GM23248 (cell line): ENCODE results near the gene AADAC. TPM values are rescaled to one million over a fixed set of nuclear protein-coding genes. Genes with fewer than 3 reads are reported as not detected.
A peak's percentile ranks its signal among the peaks of the same experiment; 100 is the strongest.
"Not testable (repeated sequence)": the region's sequence is repeated elsewhere in the genome, so short reads cannot be mapped to it uniquely, and the experiment has no call there.

Source experiments
- DNase-seq: peaks from one replicate; pipeline ENCODE4 v3.0.0-alpha.2; 2015
- H2AFZ ChIP-seq: fragments of 200-600 bp; sonication (generic); 2 replicates; pipeline ENCODE4 v1.6.1; 2016; ENCODE audit warnings: antibody characterized with exemption
- H3F3A ChIP-seq: fragments of 200-600 bp; sonication (generic); 2 replicates; pipeline ENCODE4 v1.6.1; 2016; ENCODE audit warnings: mild to moderate bottlenecking, antibody characterized with exemption, mixed run types; ENCODE audit not compliant: insufficient read depth
- H3K27ac ChIP-seq: fragments of 200-600 bp; sonication (generic); 2 replicates; pipeline ENCODE4 v1.5.1; 2016; ENCODE audit warnings: mild to moderate bottlenecking
- H3K27me3 ChIP-seq: fragments of 200-600 bp; sonication (generic); replicated peaks from 2 replicates; pipeline ENCODE4 v1.6.1; 2016; ENCODE audit warnings: mild to moderate bottlenecking; ENCODE audit not compliant: insufficient read depth
- H3K36me3 ChIP-seq: fragments of 200-600 bp; sonication (generic); 2 replicates; pipeline ENCODE4 v1.6.1; 2016; ENCODE audit warnings: low read depth, mild to moderate bottlenecking
- H3K4me1 ChIP-seq: fragments of 200-600 bp; sonication (generic); 2 replicates; pipeline ENCODE4 v1.6.1; 2016; ENCODE audit warnings: mild to moderate bottlenecking; ENCODE audit not compliant: insufficient read depth
- H3K4me2 ChIP-seq: fragments of 200-600 bp; sonication (generic); one replicate; pipeline ENCODE4 v1.6.1; 2016; ENCODE audit warnings: mild to moderate bottlenecking; ENCODE audit not compliant: unreplicated experiment
- H3K4me3 ChIP-seq: fragments of 200-600 bp; sonication (generic); 2 replicates; pipeline ENCODE4 v1.5.1; 2016; ENCODE audit warnings: mild to moderate bottlenecking
- H3K79me2 ChIP-seq: fragments of 200-600 bp; sonication (generic); 2 replicates; pipeline ENCODE4 v1.6.1; 2016; ENCODE audit warnings: mild to moderate bottlenecking; ENCODE audit not compliant: insufficient read depth
- H3K9ac ChIP-seq: fragments of 200-600 bp; sonication (generic); 2 replicates; pipeline ENCODE4 v1.6.1; 2016; ENCODE audit warnings: mild to moderate bottlenecking
- H3K9me2 ChIP-seq: fragments of 200-600 bp; sonication (generic); 2 replicates; pipeline ENCODE4 v1.6.1; 2016; ENCODE audit warnings: mixed run types, mild to moderate bottlenecking, moderate library complexity; ENCODE audit not compliant: insufficient read depth
- H3K9me3 ChIP-seq: fragments of 200-600 bp; sonication (generic); one replicate; pipeline ENCODE4 v1.6.1; 2017; ENCODE audit warnings: low read depth
- H4K20me1 ChIP-seq: fragments of 200-600 bp; sonication (generic); 2 replicates; pipeline ENCODE4 v1.6.0; 2016; ENCODE audit not compliant: insufficient read depth
- EZH2 ChIP-seq: fragments of 200-600 bp; sonication (generic); IDR thresholded peaks from 2 replicates; pipeline ENCODE4 v1.6.1; 2018; ENCODE audit warnings: antibody characterized with exemption, mild to moderate bottlenecking; ENCODE audit not compliant: insufficient read depth, poor library complexity, severe bottlenecking
- EZH2phosphoT487 ChIP-seq: fragments of 200-600 bp; sonication (generic); IDR thresholded peaks from 2 replicates; pipeline ENCODE4 v1.6.1; 2018; ENCODE audit warnings: antibody characterized with exemption, moderate library complexity, mild to moderate bottlenecking, low read depth; ENCODE audit not compliant: insufficient read depth
- WGBS, 2 experiments: methylation state at CpG; one replicate each; pipeline ENCODE4 v1.1.6; 2015 to 2017; ENCODE audit warnings: low lambda C conversion rate in 2 of 2, low coverage in 1 of 2; ENCODE audit errors: missing lambda C conversion rate in 2 of 2; 5-methylcytosine and 5-hydroxymethylcytosine counted together
- in situ Hi-C: fragments of 300-500 bp; cut with MboI; formaldehyde crosslinking; loops from 2 replicates; pipeline ENCODE4 v1.15.0; 2020
- polyA plus RNA-seq: library from polyadenylated mRNA; unstranded; fragments of >200 nt; fragmentation: Nextera tagmentation; extraction: Ambion mirVana; gene quantifications from 2 replicates; pipeline ENCODE4 v1.2.1, GENCODE V29; 2016
- total RNA-seq: library from RNA; depleted of rRNA; stranded (reverse); fragments of >200 nt; shearing (Covaris generic); gene quantifications from 2 replicates; pipeline ENCODE4 v1.2.3, GENCODE V29; 2014

The AADAC gene
- total and polyA plus RNA-seq, 2 experiments from 2014 or later, result not detected

GRCh38 chr3:151871639-151872468 is 57.9 kb downstream of the AADAC start:
- Histone ChIP-seq H4K20me1 (no peaks in the 10 kb centered on the region), H3K9me2 (no peaks in the 10 kb centered on the region; the same call in 1 of the 2 replicates), H3K4me2 (no peak overlapping the region), H3K4me3 (no peak overlapping the region), H3K9me3 (no peaks in the 10 kb centered on the region), H3K4me1 (peaks cover under 1% of the 10 kb centered on the region; the same call in 1 of the 2 replicates), H3K27me3 (no peaks in the 10 kb centered on the region), H3K36me3 (no peaks in the 10 kb centered on the region), H3K9ac (no peak overlapping the region), H3F3A (no peaks in the 10 kb centered on the region), H2AFZ (peak overlapping the region; percentile 57; the same call in 1 of the 2 replicates), H3K27ac (no peak overlapping the region), H3K79me2 (no peaks in the 10 kb centered on the region)
- WGBS, 2 experiments, result 80 to 84% methylated on average over 8 of the region's 8 CpGs
- in situ Hi-C loops, result no loop called here
- no peak for DNase-seq
- TF ChIP-seq EZH2 (no peak), EZH2phosphoT487 (no peak)

DNA sequence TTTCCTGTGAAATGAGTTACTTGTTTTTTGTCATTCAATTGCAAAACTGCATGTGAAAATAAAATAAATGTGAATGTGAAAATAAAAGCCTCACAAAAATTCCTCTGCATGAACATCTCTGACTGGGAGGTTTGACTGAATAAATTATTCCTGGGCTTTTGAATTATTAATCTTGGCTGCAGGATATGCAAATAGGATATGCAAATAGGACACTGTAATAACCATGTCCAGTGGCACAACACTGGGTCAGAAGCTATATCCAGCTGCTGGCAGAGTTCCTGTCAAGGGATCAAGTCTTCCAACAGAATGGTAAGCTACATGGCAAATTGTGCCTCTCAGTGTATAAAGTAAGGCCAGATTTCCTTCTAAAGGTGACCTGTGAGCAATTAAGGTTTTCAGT is 59.5 kb downstream of the AADAC start, which contains the start of gene SUCNR1:
TSS of gene SUCNR1 (plus strand) at position 246 of the 400 bp plus-strand sequence. CDS start 6,250 bp downstream, outside the sequence.
- Histone ChIP-seq H3K27ac (no peak within 1 kb of the TSS), H3K79me2 (no peaks in the 10 kb centered on the region), H2AFZ (no peak within 1 kb of the TSS; the same call in 1 of the 2 replicates), H3K9me2 (no peaks in the 10 kb centered on the region; the same call in 1 of the 2 replicates), H3K27me3 (no peaks in the 10 kb centered on the region), H3K36me3 (no peaks in the 10 kb centered on the region), H3K4me1 (no peaks in the 10 kb centered on the region), H3K4me2 (no peak within 1 kb of the TSS), H4K20me1 (no peaks in the 10 kb centered on the region), H3F3A (no peaks in the 10 kb centered on the region), H3K4me3 (no peak within 1 kb of the TSS), H3K9ac (no peak within 1 kb of the TSS), H3K9me3 (no peaks in the 10 kb centered on the region)
- no peak for DNase-seq
- no peak for TF ChIP-seq EZH2phosphoT487
- TF ChIP-seq EZH2, result no peak
- in situ Hi-C loops, result no loop called here

DNA sequence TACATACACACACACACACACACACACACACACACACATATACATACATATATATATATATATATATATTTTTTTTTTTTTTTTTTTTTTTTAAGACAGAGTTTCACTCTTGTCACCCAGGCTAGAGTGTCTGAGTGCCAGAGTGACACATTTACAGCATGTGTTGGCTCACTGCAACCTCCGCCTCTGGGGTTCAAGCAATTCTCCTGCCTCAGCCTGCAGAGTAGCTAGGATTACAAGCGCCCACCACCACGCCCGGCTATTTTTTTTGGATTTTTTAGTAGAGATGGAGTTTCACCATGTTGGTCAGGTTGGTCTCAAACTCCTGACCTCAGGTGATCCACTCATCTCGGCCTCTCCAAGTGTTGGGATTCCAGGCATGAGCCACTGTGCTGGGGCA is 60.2 kb downstream of the AADAC start:
- DNase-seq, H3F3A ChIP-seq, H3K9ac ChIP-seq, in situ Hi-C loops, H3K27ac ChIP-seq, H3K9me3 ChIP-seq, H3K36me3 ChIP-seq, H2AFZ ChIP-seq, H3K79me2 ChIP-seq, H4K20me1 ChIP-seq, H3K4me2 ChIP-seq, H3K4me3 ChIP-seq, H3K27me3 ChIP-seq, H3K9me2 ChIP-seq, H3K4me1 ChIP-seq: not testable (repeated sequence)
- WGBS, 2 experiments, result 96 to 98% methylated on average over 5 of the region's 5 CpGs

DNA sequence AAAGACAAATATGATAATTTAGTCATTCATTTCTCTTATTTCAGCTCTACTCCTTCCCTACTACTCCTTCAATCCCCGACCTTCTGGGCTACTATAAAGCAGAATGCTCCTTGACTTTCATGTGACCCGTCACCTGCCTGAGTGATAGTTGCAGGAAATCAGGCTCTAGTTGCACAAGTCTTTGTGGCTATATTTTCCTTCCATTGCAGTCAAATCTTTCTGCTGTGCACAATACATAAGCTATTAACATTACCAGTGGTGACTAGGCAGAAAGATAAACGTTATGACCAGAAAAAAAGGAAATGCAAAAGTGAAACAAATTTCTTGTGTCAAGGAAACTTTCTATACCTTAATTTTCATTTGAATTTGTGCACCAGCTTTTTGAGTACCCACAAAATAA is 61.8 kb downstream of the AADAC start:
- no peak for DNase-seq
- Histone ChIP-seq H3K9me3 (no peaks in the 10 kb centered on the region), H3K36me3 (no peaks in the 10 kb centered on the region), H2AFZ (peak overlapping the region; percentile 46; the same call in 1 of the 2 replicates), H3K4me2 (no peak overlapping the region), H3K9ac (no peak overlapping the region), H3K79me2 (no peaks in the 10 kb centered on the region), H3K4me1 (peaks cover 19% of the 10 kb centered on the region), H3K27ac (no peak overlapping the region), H3K27me3 (no peaks in the 10 kb centered on the region), H4K20me1 (no peaks in the 10 kb centered on the region), H3F3A (no peaks in the 10 kb centered on the region), H3K9me2 (no peaks in the 10 kb centered on the region; the same call in 1 of the 2 replicates), H3K4me3 (no peak overlapping the region)
- 73 to 74% methylated on average over 3 of the region's 3 CpGs for WGBS, 2 experiments
- in situ Hi-C loops, result no loop called here
- TF ChIP-seq EZH2phosphoT487 (no peak), EZH2 (no peak)
